CD4-positive, alpha-beta memory T cell (primary cell): ENCODE results near the gene SORCS2. TPM values are rescaled to one million over a fixed set of nuclear protein-coding genes. Genes with fewer than 3 reads are reported as not detected.

Source experiments
- CTCF ChIA-PET: fragments of 350-600 bp; sonication (Branson Sonifier 250); formaldehyde crosslinking; loops from one replicate; lab custom pipeline; 2021; ENCODE audit warnings: inconsistent platforms; ENCODE audit not compliant: partially characterized antibody; lab: Charles Lee
- POLR2A ChIA-PET: fragments of 350-600 bp; sonication (Branson Sonifier 250); formaldehyde crosslinking; loops from one replicate; lab custom pipeline; 2021; ENCODE audit not compliant: partially characterized antibody; lab: Charles Lee
- DNase-seq, 5 donors: peaks; one replicate each; pipeline versions ENCODE4 v3.0.0 to v3.0.0-alpha.2; 2020 to 2022; ENCODE audit warnings: mixed read lengths in 1 of 5
- H3K27ac ChIP-seq: one replicate; pipeline ENCODE4 v1.7.0; 2013; ENCODE audit warnings: low read depth, low read length
- H3K27me3 ChIP-seq: 2 replicates; pipeline ENCODE4 v1.7.0; 2013; ENCODE audit warnings: mild to moderate bottlenecking, low read length, moderate library complexity; ENCODE audit not compliant: insufficient read depth
- H3K36me3 ChIP-seq: 2 replicates; pipeline ENCODE4 v1.7.0; 2013; ENCODE audit warnings: mild to moderate bottlenecking, low read length, moderate library complexity; ENCODE audit not compliant: insufficient read depth
- H3K4me1 ChIP-seq: 2 replicates; pipeline ENCODE4 v1.7.0; 2013; ENCODE audit warnings: mild to moderate bottlenecking, low read length, moderate library complexity; ENCODE audit not compliant: insufficient read depth
- H3K4me3 ChIP-seq, 2 donors: one replicate each; pipeline ENCODE4 v1.7.0; 2013; ENCODE audit warnings: low read length in 2 of 2, mild to moderate bottlenecking in 1 of 2
- H3K9me3 ChIP-seq, 2 donors: one replicate each; pipeline ENCODE4 v1.7.0; 2013; ENCODE audit warnings: low read length in 2 of 2, control low read depth in 1 of 2; ENCODE audit not compliant: control insufficient read depth in 1 of 2
- H3K27ac Mint-ChIP-seq, 7 donors: one replicate each; pipeline ENCODE4 v1.8.0; 2020 to 2021; ENCODE audit warnings: mixed read lengths in 7 of 7, mild to moderate bottlenecking in 6 of 7, inconsistent platforms in 3 of 7, moderate library complexity in 3 of 7
- H3K27me3 Mint-ChIP-seq, 2 donors: one replicate each; pipeline ENCODE4 v1.8.0; 2020 to 2021; ENCODE audit warnings: mixed read lengths in 2 of 2
- H3K36me3 Mint-ChIP-seq, 2 donors: one replicate each; pipeline ENCODE4 v1.8.0; 2020 to 2021; ENCODE audit warnings: mixed read lengths in 2 of 2, inconsistent platforms in 1 of 2, mild to moderate bottlenecking in 1 of 2
- H3K4me1 Mint-ChIP-seq, 4 donors: one replicate each; pipeline ENCODE4 v1.8.0; 2020 to 2021; ENCODE audit warnings: mixed read lengths in 4 of 4, mild to moderate bottlenecking in 1 of 4
- H3K4me3 Mint-ChIP-seq, 8 donors: one replicate each; pipeline ENCODE4 v1.8.0; 2020 to 2021; ENCODE audit warnings: mixed read lengths in 8 of 8, mild to moderate bottlenecking in 7 of 8, moderate library complexity in 6 of 8, inconsistent platforms in 3 of 8
- H3K9me3 Mint-ChIP-seq, 8 donors: one replicate each; pipeline ENCODE4 v1.8.0; 2020 to 2021; ENCODE audit warnings: mixed read lengths in 8 of 8, mild to moderate bottlenecking in 5 of 8, inconsistent platforms in 3 of 8, moderate library complexity in 1 of 8
- intact Hi-C: fragments of 100-400 bp; cut with micrococcal nuclease; formaldehyde crosslinking; loops from one replicate; pipeline ENCODE4 v1.15.1; 2023
- polyA plus RNA-seq, 2 donors: library from polyadenylated mRNA; unstranded; fragments of 300-500 nt; fragmentation: Illumina TruSeq; gene quantifications; one replicate each; pipeline ENCODE4 v1.2.3, GENCODE V29; 2021
- total RNA-seq, 2 experiments: library from RNA; stranded (reverse); gene quantifications; one replicate each; pipeline ENCODE4 v1.2.3, GENCODE V29; 2021

SORCS2 gene
- total and polyA plus RNA-seq, 4 experiments from 2014 or later: not detected

- ChIA-PET CTCF (no interaction called here), POLR2A (no interaction called here)
- DNase-seq: no peak
- Histone ChIP-seq H3K36me3 (no peaks in the 10 kb centered on the region), H3K9me3 (no peaks in the 10 kb centered on the region), H3K27me3 (no peaks in the 10 kb centered on the region), H3K27ac (no peak overlapping the region), H3K4me1 (no peaks in the 10 kb centered on the region), H3K4me3 (no peak overlapping the region)
- Mint-ChIP-seq H3K27ac (no peak overlapping the region), H3K4me1 (no peaks in the 10 kb centered on the region), H3K9me3 (peaks cover 2 to 17% (median 6%) of the 10 kb centered on the region in 8 donors), H3K36me3 (no peaks in the 10 kb centered on the region), H3K27me3 (peaks cover 0 to 1% of the 10 kb centered on the region in 2 donors), H3K4me3 (no peak overlapping the region)
- intact Hi-C loops: no loop called here
Observed at GRCh38 chr4:7344636-7345155, 152.4 kb downstream of the SORCS2 start.

- no peaks in the 10 kb centered on the region for H3K36me3 Mint-ChIP-seq
- H3K27me3 ChIP-seq: no peaks in the 10 kb centered on the region
- intact Hi-C loops: no loop called here
- no peak overlapping the region for H3K4me3 Mint-ChIP-seq
- H3K36me3 ChIP-seq: no peaks in the 10 kb centered on the region
- H3K4me1 Mint-ChIP-seq: no peaks in the 10 kb centered on the region
- peaks cover 5% of the 10 kb centered on the region in 2 donors for H3K27me3 Mint-ChIP-seq
- no peak overlapping the region for H3K27ac ChIP-seq
- no peaks in the 10 kb centered on the region for H3K4me1 ChIP-seq
- no peak overlapping the region for H3K27ac Mint-ChIP-seq
- H3K4me3 ChIP-seq: no peak overlapping the region
- peaks cover 2 to 17% (median 5%) of the 10 kb centered on the region in 8 donors for H3K9me3 Mint-ChIP-seq
- no peaks in the 10 kb centered on the region for H3K9me3 ChIP-seq
- CTCF ChIA-PET: no interaction called here
- no peak for DNase-seq
- POLR2A ChIA-PET: no interaction called here
Observed at GRCh38 chr4:7347981-7348380, 155.6 kb downstream of the SORCS2 start.

GRCh38 chr4:7348946-7349900 is 156.9 kb downstream of the SORCS2 start:
- Histone ChIP-seq H3K27ac (no peak overlapping the region), H3K27me3 (no peaks in the 10 kb centered on the region), H3K36me3 (no peaks in the 10 kb centered on the region), H3K4me3 (no peak overlapping the region), H3K4me1 (no peaks in the 10 kb centered on the region), H3K9me3 (no peaks in the 10 kb centered on the region)
- POLR2A ChIA-PET: no interaction called here
- H3K4me1 Mint-ChIP-seq: no peaks in the 10 kb centered on the region
- peaks cover 2 to 17% (median 5%) of the 10 kb centered on the region in 8 donors for H3K9me3 Mint-ChIP-seq
- no peak for DNase-seq
- intact Hi-C loops: no loop called here
- CTCF ChIA-PET: no interaction called here
- H3K36me3 Mint-ChIP-seq: no peaks in the 10 kb centered on the region
- peaks cover 5% of the 10 kb centered on the region in 2 donors for H3K27me3 Mint-ChIP-seq
- no peak overlapping the region for H3K4me3 Mint-ChIP-seq
- no peak overlapping the region for H3K27ac Mint-ChIP-seq

GRCh38 chr4:7350396-7350795 is 158.1 kb downstream of the SORCS2 start:
- Mint-ChIP-seq H3K4me3 (no peak overlapping the region), H3K27me3 (peaks cover 5% of the 10 kb centered on the region in 2 donors), H3K9me3 (peaks cover 2 to 17% (median 5%) of the 10 kb centered on the region in 8 donors), H3K27ac (no peak overlapping the region), H3K36me3 (no peaks in the 10 kb centered on the region), H3K4me1 (no peaks in the 10 kb centered on the region)
- H3K27me3 ChIP-seq: no peaks in the 10 kb centered on the region
- CTCF ChIA-PET: no interaction called here
- no peak overlapping the region for H3K27ac ChIP-seq
- H3K9me3 ChIP-seq: no peaks in the 10 kb centered on the region
- H3K4me3 ChIP-seq: no peak overlapping the region
- POLR2A ChIA-PET: no interaction called here
- H3K4me1 ChIP-seq: no peaks in the 10 kb centered on the region
- intact Hi-C loops: no loop called here
- H3K36me3 ChIP-seq: no peaks in the 10 kb centered on the region
- no peak for DNase-seq

GRCh38 chr4:7351014-7351413 is 158.7 kb downstream of the SORCS2 start:
- Histone ChIP-seq H3K4me3 (no peak overlapping the region), H3K4me1 (no peaks in the 10 kb centered on the region), H3K27ac (no peak overlapping the region), H3K27me3 (no peaks in the 10 kb centered on the region), H3K36me3 (no peaks in the 10 kb centered on the region), H3K9me3 (no peaks in the 10 kb centered on the region)
- H3K4me3 Mint-ChIP-seq: no peak overlapping the region
- peaks cover 2 to 12% (median 4%) of the 10 kb centered on the region in 8 donors for H3K9me3 Mint-ChIP-seq
- H3K27ac Mint-ChIP-seq: no peak overlapping the region
- DNase-seq: no peak
- POLR2A ChIA-PET: no interaction called here
- no peaks in the 10 kb centered on the region for H3K4me1 Mint-ChIP-seq
- H3K36me3 Mint-ChIP-seq: no peaks in the 10 kb centered on the region
- CTCF ChIA-PET: no interaction called here
- intact Hi-C loops: no loop called here
- H3K27me3 Mint-ChIP-seq: peaks cover 3 to 5% of the 10 kb centered on the region in 2 donors

- Mint-ChIP-seq H3K9me3 (peaks cover 0 to 1% (median 0%) of the 10 kb centered on the region in 8 donors), H3K4me1 (no peaks in the 10 kb centered on the region), H3K4me3 (no peak overlapping the region), H3K27ac (no peak overlapping the region), H3K27me3 (peaks cover 3 to 5% of the 10 kb centered on the region in 2 donors), H3K36me3 (no peaks in the 10 kb centered on the region)
- ChIA-PET POLR2A (no interaction called here), CTCF (no interaction called here)
- Histone ChIP-seq H3K27me3 (no peaks in the 10 kb centered on the region), H3K36me3 (no peaks in the 10 kb centered on the region), H3K4me3 (no peak overlapping the region), H3K4me1 (no peaks in the 10 kb centered on the region), H3K9me3 (no peaks in the 10 kb centered on the region), H3K27ac (no peak overlapping the region)
- no peak for DNase-seq
- intact Hi-C loops: no loop called here
Observed at GRCh38 chr4:7352486-7352885, 160.1 kb downstream of the SORCS2 start.

- intact Hi-C loops: no loop called here
- no peaks in the 10 kb centered on the region for H3K36me3 Mint-ChIP-seq
Observed at GRCh38 chr4:7353046-7353790, 160.9 kb downstream of the SORCS2 start.

More at GRCh38 chr4:7353046-7353790, 160.9 kb downstream of the SORCS2 start:
- no peaks in the 10 kb centered on the region for H3K36me3 ChIP-seq
- ChIA-PET CTCF (no interaction called here), POLR2A (no interaction called here)
- Mint-ChIP-seq H3K27me3 (peaks cover 3 to 5% of the 10 kb centered on the region in 2 donors), H3K9me3 (peaks cover 0 to 1% (median 0%) of the 10 kb centered on the region in 8 donors), H3K27ac (peak overlapping the region in 1 of 7 donors; percentile 19), H3K4me1 (no peaks in the 10 kb centered on the region), H3K4me3 (no peak overlapping the region)
- H3K4me1 ChIP-seq: no peaks in the 10 kb centered on the region
- H3K27me3 ChIP-seq: no peaks in the 10 kb centered on the region
- no peak overlapping the region for H3K27ac ChIP-seq
- no peak overlapping the region for H3K4me3 ChIP-seq
- no peak for DNase-seq
- no peaks in the 10 kb centered on the region for H3K9me3 ChIP-seq
